ENCODE measurements around the gene LIPE. TPM values are rescaled to one million over a fixed set of nuclear protein-coding genes. Genes with fewer than 3 reads are reported as not detected.

LIPE gene
- total RNA-seq, 1 experiment from 2014 or later, result 16.3 TPM

GRCh38 chr19:42380155-42380554, 47.0 kb downstream of the LIPE start:
- no peak overlapping the region for H2AFZ ChIP-seq (ENCODE audit: low read length)
- no peaks in the 10 kb centered on the region for H4K20me1 ChIP-seq (ENCODE audit: insufficient read depth, low read depth, low read length)
- H3K79me2 ChIP-seq (ENCODE audit: low read length), result no peaks in the 10 kb centered on the region
- no peaks in the 10 kb centered on the region for H3K27me3 ChIP-seq (ENCODE audit: low read length)
- H3K4me3 ChIP-seq (ENCODE audit: low read length), result no peak overlapping the region
- no peak for DNase-seq
- no peak overlapping the region for H3K27ac ChIP-seq (ENCODE audit: low read length)
- no peaks in the 10 kb centered on the region for H3K36me3 ChIP-seq (ENCODE audit: insufficient read depth, low read length)
- no peaks in the 10 kb centered on the region for H3K9me3 ChIP-seq (ENCODE audit: low read length)
- H3K9me2 ChIP-seq (replicated peaks; ENCODE audit: insufficient read depth, low read length), result no peaks in the 10 kb centered on the region
- no peaks in the 10 kb centered on the region for H3K4me1 ChIP-seq (ENCODE audit: low read length)
- no peak overlapping the region for H3K9ac ChIP-seq (ENCODE audit: low read length)
- no peak overlapping the region for H3K4me2 ChIP-seq (ENCODE audit: low read depth, low read length, poor library complexity, severe bottlenecking)

- Histone ChIP-seq H2AFZ (ENCODE audit: low read length) (no peak overlapping the region), H3K9me3 (ENCODE audit: low read length) (no peaks in the 10 kb centered on the region), H3K9ac (ENCODE audit: low read length) (no peak overlapping the region), H3K27ac (ENCODE audit: low read length) (no peak overlapping the region), H3K27me3 (ENCODE audit: low read length) (no peaks in the 10 kb centered on the region), H3K4me2 (ENCODE audit: low read depth, low read length, poor library complexity, severe bottlenecking) (no peak overlapping the region), H3K4me3 (ENCODE audit: low read length) (no peak overlapping the region), H4K20me1 (ENCODE audit: insufficient read depth, low read depth, low read length) (no peaks in the 10 kb centered on the region), H3K4me1 (ENCODE audit: low read length) (no peaks in the 10 kb centered on the region), H3K36me3 (ENCODE audit: insufficient read depth, low read length) (no peaks in the 10 kb centered on the region), H3K79me2 (ENCODE audit: low read length) (no peaks in the 10 kb centered on the region), H3K9me2 (replicated peaks; ENCODE audit: insufficient read depth, low read length) (no peaks in the 10 kb centered on the region)
- DNase-seq, result no peak
These were observed 48.7 kb downstream of the LIPE start for GRCh38 chr19:42378225-42379215.

GRCh38 chr19:42376177-42376555, 51.0 kb downstream of the LIPE start:
- H3K9me2 ChIP-seq (replicated peaks; ENCODE audit: insufficient read depth, low read length), result no peaks in the 10 kb centered on the region
- H3K36me3 ChIP-seq (ENCODE audit: insufficient read depth, low read length), result no peaks in the 10 kb centered on the region
- H3K27ac ChIP-seq (ENCODE audit: low read length), result no peak overlapping the region
- no peak overlapping the region for H3K4me3 ChIP-seq (ENCODE audit: low read length)
- H3K4me2 ChIP-seq (ENCODE audit: low read depth, low read length, poor library complexity, severe bottlenecking), result no peak overlapping the region
- no peak overlapping the region for H3K9ac ChIP-seq (ENCODE audit: low read length)
- no peak overlapping the region for H2AFZ ChIP-seq (ENCODE audit: low read length)
- no peaks in the 10 kb centered on the region for H3K4me1 ChIP-seq (ENCODE audit: low read length)
- H3K27me3 ChIP-seq (ENCODE audit: low read length), result no peaks in the 10 kb centered on the region
- H3K79me2 ChIP-seq (ENCODE audit: low read length), result no peaks in the 10 kb centered on the region
- H3K9me3 ChIP-seq (ENCODE audit: low read length), result no peaks in the 10 kb centered on the region
- no peaks in the 10 kb centered on the region for H4K20me1 ChIP-seq (ENCODE audit: insufficient read depth, low read depth, low read length)
- DNase-seq, result no peak

- Histone ChIP-seq H3K4me1 (ENCODE audit: low read length) (no peaks in the 10 kb centered on the region), H3K27me3 (ENCODE audit: low read length) (no peaks in the 10 kb centered on the region), H4K20me1 (ENCODE audit: insufficient read depth, low read depth, low read length) (no peaks in the 10 kb centered on the region), H3K27ac (ENCODE audit: low read length) (no peak overlapping the region), H3K9me3 (ENCODE audit: low read length) (no peaks in the 10 kb centered on the region), H3K4me2 (ENCODE audit: low read depth, low read length, poor library complexity, severe bottlenecking) (no peak overlapping the region), H3K79me2 (ENCODE audit: low read length) (no peaks in the 10 kb centered on the region), H3K9ac (ENCODE audit: low read length) (no peak overlapping the region), H2AFZ (ENCODE audit: low read length) (no peak overlapping the region), H3K4me3 (ENCODE audit: low read length) (no peak overlapping the region), H3K36me3 (ENCODE audit: insufficient read depth, low read length) (no peaks in the 10 kb centered on the region), H3K9me2 (replicated peaks; ENCODE audit: insufficient read depth, low read length) (no peaks in the 10 kb centered on the region)
- no peak for DNase-seq
These were observed 51.6 kb downstream of the LIPE start for GRCh38 chr19:42375415-42376176.

GRCh38 chr19:42374826-42375376, 52.3 kb downstream of the LIPE start:
- Histone ChIP-seq H3K9me2 (replicated peaks; ENCODE audit: insufficient read depth, low read length) (no peaks in the 10 kb centered on the region), H4K20me1 (ENCODE audit: insufficient read depth, low read depth, low read length) (no peaks in the 10 kb centered on the region), H3K4me1 (ENCODE audit: low read length) (no peaks in the 10 kb centered on the region), H2AFZ (ENCODE audit: low read length) (no peak overlapping the region), H3K79me2 (ENCODE audit: low read length) (no peaks in the 10 kb centered on the region), H3K27me3 (ENCODE audit: low read length) (no peaks in the 10 kb centered on the region), H3K4me3 (ENCODE audit: low read length) (no peak overlapping the region), H3K9ac (ENCODE audit: low read length) (no peak overlapping the region), H3K4me2 (ENCODE audit: low read depth, low read length, poor library complexity, severe bottlenecking) (no peak overlapping the region), H3K27ac (ENCODE audit: low read length) (no peak overlapping the region), H3K9me3 (ENCODE audit: low read length) (no peaks in the 10 kb centered on the region), H3K36me3 (ENCODE audit: insufficient read depth, low read length) (no peaks in the 10 kb centered on the region)
- no peak for DNase-seq

- no peak overlapping the region for H3K9ac ChIP-seq (ENCODE audit: low read length)
- no peaks in the 10 kb centered on the region for H3K27me3 ChIP-seq (ENCODE audit: low read length)
- no peak for DNase-seq
- no peak overlapping the region for H3K4me3 ChIP-seq (ENCODE audit: low read length)
- no peaks in the 10 kb centered on the region for H3K9me3 ChIP-seq (ENCODE audit: low read length)
- H3K79me2 ChIP-seq (ENCODE audit: low read length), result no peaks in the 10 kb centered on the region
- H3K4me1 ChIP-seq (ENCODE audit: low read length), result peaks cover 5% of the 10 kb centered on the region; the same call in 1 of the 2 replicates
- no peak overlapping the region for H3K27ac ChIP-seq (ENCODE audit: low read length)
- H4K20me1 ChIP-seq (ENCODE audit: insufficient read depth, low read depth, low read length), result no peaks in the 10 kb centered on the region
- no peaks in the 10 kb centered on the region for H3K9me2 ChIP-seq (replicated peaks; ENCODE audit: insufficient read depth, low read length)
- H2AFZ ChIP-seq (ENCODE audit: low read length), result no peak overlapping the region
- no peak overlapping the region for H3K4me2 ChIP-seq (ENCODE audit: low read depth, low read length, poor library complexity, severe bottlenecking)
- H3K36me3 ChIP-seq (ENCODE audit: insufficient read depth, low read length), result no peaks in the 10 kb centered on the region
These were observed 56.5 kb downstream of the LIPE start for GRCh38 chr19:42370626-42371175.

GRCh38 chr19:42370068-42370520, 57.1 kb downstream of the LIPE start:
- Histone ChIP-seq H3K9ac (ENCODE audit: low read length) (no peak overlapping the region), H3K4me2 (ENCODE audit: low read depth, low read length, poor library complexity, severe bottlenecking) (no peak overlapping the region)
- DNase-seq, result peak; percentile 59

More at GRCh38 chr19:42370068-42370520, 57.1 kb downstream of the LIPE start:
- H3K4me1 ChIP-seq (ENCODE audit: low read length), result peaks cover 7% of the 10 kb centered on the region
- H4K20me1 ChIP-seq (ENCODE audit: insufficient read depth, low read depth, low read length), result no peaks in the 10 kb centered on the region
- H2AFZ ChIP-seq (ENCODE audit: low read length), result no peak overlapping the region
- no peaks in the 10 kb centered on the region for H3K9me3 ChIP-seq (ENCODE audit: low read length)
- H3K27me3 ChIP-seq (ENCODE audit: low read length), result no peaks in the 10 kb centered on the region
- H3K36me3 ChIP-seq (ENCODE audit: insufficient read depth, low read length), result no peaks in the 10 kb centered on the region
- no peaks in the 10 kb centered on the region for H3K79me2 ChIP-seq (ENCODE audit: low read length)
- H3K9me2 ChIP-seq (replicated peaks; ENCODE audit: insufficient read depth, low read length), result no peaks in the 10 kb centered on the region
- H3K27ac ChIP-seq (ENCODE audit: low read length), result no peak overlapping the region
- H3K4me3 ChIP-seq (ENCODE audit: low read length), result no peak overlapping the region
